LNCaP clone FGC (cell line): ENCODE results near the gene CNNM1.
A peak's percentile ranks its signal among the peaks of the same experiment; 100 is the strongest.

Experiments used
- DNase-seq: peaks from one replicate; pipeline ENCODE4 v3.0.0-alpha.2; 2011; ENCODE audit warnings: low read depth
- H3K4me3 ChIP-seq: 2 replicates; pipeline ENCODE4 v1.5.1; 2011; ENCODE audit warnings: mild to moderate bottlenecking, low read depth, low read length, control low read depth
- CTCF ChIP-seq: IDR thresholded peaks from 2 replicates; pipeline ENCODE4 v1.5.1; 2012; ENCODE audit warnings: mild to moderate bottlenecking; ENCODE audit not compliant: control insufficient read depth, insufficient read depth; ENCODE audit errors: extremely low read depth

Gene CNNM1

DNA sequence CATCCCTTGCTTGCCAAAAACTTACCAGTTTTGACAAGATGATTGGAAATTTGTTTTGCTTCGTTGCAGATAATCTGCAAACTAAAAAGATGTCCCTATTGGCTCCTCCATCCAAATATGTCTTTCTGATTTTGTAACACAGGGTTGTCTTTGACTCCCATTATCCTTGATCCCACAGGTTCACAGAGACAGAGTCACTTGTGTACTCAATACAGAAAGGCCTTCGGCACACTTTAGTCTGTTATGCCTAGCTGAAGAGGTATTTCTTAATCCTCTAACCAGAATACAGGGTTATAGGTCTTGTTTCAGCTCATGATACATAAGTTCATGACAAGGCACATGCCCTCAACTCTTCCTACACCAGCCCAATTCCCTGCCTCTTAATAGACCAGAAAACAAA is 10.7 kb upstream of the CNNM1 start:
- no peak for TF ChIP-seq CTCF
- DNase-seq = no peak

DNA sequence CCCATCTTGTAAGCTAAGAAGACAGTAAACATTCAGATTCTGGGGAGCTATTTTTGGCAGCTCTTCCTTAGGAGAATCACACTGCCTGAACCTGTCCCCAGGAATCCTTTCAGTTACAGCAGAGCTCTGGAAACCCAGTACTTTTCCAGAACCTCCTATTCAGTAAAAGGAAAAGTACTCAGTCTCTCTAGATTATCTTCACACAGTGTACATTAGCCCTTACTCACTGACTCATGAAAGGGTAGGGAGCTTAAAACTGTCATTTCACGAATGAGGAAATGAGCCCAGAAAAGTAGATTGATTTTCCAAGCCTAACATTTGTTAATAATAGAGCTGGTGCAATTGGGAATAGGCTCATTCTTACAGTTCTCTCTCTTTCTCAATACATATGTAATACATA is 3.9 kb upstream of the CNNM1 start:
- TF ChIP-seq CTCF = no peak
- H3K4me3 ChIP-seq = no peak overlapping the region
- DNase-seq = no peak

More for the DNA sequence above, 10.7 kb upstream of the CNNM1 start:
- H3K4me3 ChIP-seq = no peak overlapping the region

GRCh38 chr10:99326871-99327270 is 2.3 kb upstream of the CNNM1 start:
- no peak for DNase-seq
- no peak for TF ChIP-seq CTCF
- no peak overlapping the region for H3K4me3 ChIP-seq

GRCh38 chr10:99328579-99329303 is 415 bp upstream of the CNNM1 start:
- peak overlapping the region; percentile 43 for H3K4me3 ChIP-seq
- TF ChIP-seq CTCF = no peak
- no peak for DNase-seq

GRCh38 chr10:99329554-99330346 is 594 bp downstream of the CNNM1 start:
- TF ChIP-seq CTCF = no peak
- no peak for DNase-seq
- H3K4me3 ChIP-seq = peak overlapping the region; percentile 43

DNA sequence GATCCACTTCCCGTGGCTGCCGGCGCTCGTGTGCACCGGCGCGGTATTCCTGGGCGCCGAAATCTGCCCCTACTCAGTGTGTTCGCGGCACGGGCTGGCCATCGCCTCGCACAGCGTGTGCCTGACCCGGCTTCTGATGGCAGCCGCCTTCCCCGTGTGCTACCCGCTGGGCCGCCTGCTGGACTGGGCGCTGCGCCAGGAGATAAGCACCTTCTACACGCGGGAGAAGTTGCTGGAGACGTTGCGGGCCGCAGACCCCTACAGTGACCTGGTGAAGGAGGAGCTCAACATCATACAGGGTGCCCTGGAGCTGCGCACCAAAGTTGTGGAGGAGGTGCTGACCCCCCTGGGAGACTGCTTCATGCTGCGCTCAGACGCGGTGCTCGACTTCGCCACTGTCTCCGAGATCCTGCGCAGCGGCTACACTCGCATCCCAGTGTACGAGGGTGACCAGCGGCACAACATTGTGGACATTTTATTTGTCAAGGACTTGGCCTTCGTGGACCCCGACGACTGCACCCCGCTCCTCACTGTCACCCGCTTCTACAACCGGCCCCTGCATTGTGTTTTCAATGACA is 1.3 kb downstream of the CNNM1 start:
- no peak for DNase-seq
- peak overlapping the region; percentile 43; the same call in 1 of the 2 replicates for H3K4me3 ChIP-seq
- TF ChIP-seq CTCF = no peak
